Liver (tissue), 9 donors: ENCODE results near the gene EIF3F. TPM values are rescaled to one million over a fixed set of nuclear protein-coding genes. Genes with fewer than 3 reads are reported as not detected.

ENCODE experiments used
- DNase-seq: peaks from one replicate; pipeline ENCODE4 v3.0.0-alpha.2; 2017; ENCODE audit warnings: low spot score
- H3K27ac ChIP-seq, 2 donors: one replicate each; pipeline ENCODE4 v1.7.0; 2013; ENCODE audit warnings: inconsistent platforms in 2 of 2, low read length in 2 of 2, control low read depth in 1 of 2, low read depth in 1 of 2, mild to moderate bottlenecking in 1 of 2
- H3K27me3 ChIP-seq, 4 donors: one replicate each; pipeline versions ENCODE4 v1.6.1 to v1.7.0; 2013; ENCODE audit warnings: low read length in 3 of 4, inconsistent platforms in 1 of 4, mild to moderate bottlenecking in 1 of 4, moderate library complexity in 1 of 4; ENCODE audit not compliant: control insufficient read depth in 4 of 4, insufficient read depth in 4 of 4
- H3K36me3 ChIP-seq, 4 donors: one replicate each; pipeline versions ENCODE4 v1.6.1 to v1.7.0; 2013; ENCODE audit warnings: low read length in 3 of 4, mild to moderate bottlenecking in 3 of 4, low read depth in 1 of 4, moderate library complexity in 1 of 4; ENCODE audit not compliant: control insufficient read depth in 4 of 4, insufficient read depth in 3 of 4
- H3K4me1 ChIP-seq, 4 donors: one replicate each; pipeline versions ENCODE4 v1.6.1 to v1.7.0; 2013; ENCODE audit warnings: low read length in 3 of 4, mild to moderate bottlenecking in 3 of 4, moderate library complexity in 1 of 4; ENCODE audit not compliant: control insufficient read depth in 4 of 4, insufficient read depth in 4 of 4
- H3K4me3 ChIP-seq, 3 donors: one replicate each; pipeline versions ENCODE4 v1.6.1 to v1.7.0; 2013; ENCODE audit warnings: low read length in 3 of 3, control low read depth in 1 of 3, low read depth in 1 of 3, mild to moderate bottlenecking in 1 of 3
- H3K9ac ChIP-seq, 2 donors: one replicate each; pipeline ENCODE4 v1.7.0; 2013; ENCODE audit warnings: low read length in 2 of 2, mild to moderate bottlenecking in 2 of 2, moderate library complexity in 2 of 2, control low read depth in 1 of 2, low read depth in 1 of 2
- H3K9me3 ChIP-seq, 4 donors: one replicate each; pipeline versions ENCODE4 v1.6.1 to v1.7.0; 2013; ENCODE audit warnings: low read length in 3 of 4; ENCODE audit not compliant: control insufficient read depth in 4 of 4
- ATF3 ChIP-seq: IDR thresholded peaks from 2 replicates; pipeline ENCODE4 v1.6.1; 2016; ENCODE audit warnings: antibody characterized with exemption
- EGR1 ChIP-seq, 2 donors: IDR thresholded peaks; 2 replicates each; pipeline ENCODE4 v1.6.1; 2016 to 2018; ENCODE audit warnings: antibody characterized with exemption in 2 of 2, low read depth in 2 of 2
- FOXA2 ChIP-seq: IDR thresholded peaks from 2 replicates; pipeline ENCODE4 v1.6.1; 2016; ENCODE audit warnings: antibody characterized with exemption
- GABPA ChIP-seq, 2 donors: IDR thresholded peaks in 1 of 2; conservative IDR thresholded peaks in 1 of 2; 2 replicates each; pipeline ENCODE4 v1.6.1; 2016; ENCODE audit warnings: antibody characterized with exemption in 2 of 2, mild to moderate bottlenecking in 1 of 2, moderate library complexity in 1 of 2
- HNF4A ChIP-seq, 2 donors: conservative IDR thresholded peaks; 2 replicates each; pipeline ENCODE4 v1.6.1; 2016; ENCODE audit warnings: antibody characterized with exemption in 2 of 2, mild to moderate bottlenecking in 2 of 2
- HNF4G ChIP-seq: IDR thresholded peaks from 2 replicates; pipeline ENCODE4 v1.6.1; 2016; ENCODE audit warnings: antibody characterized with exemption
- NR2F2 ChIP-seq: IDR thresholded peaks from 2 replicates; pipeline ENCODE4 v1.6.1; 2016; ENCODE audit warnings: antibody characterized with exemption
- RAD21 ChIP-seq, 2 donors: IDR thresholded peaks; 2 replicates each; pipeline ENCODE4 v1.6.1; 2016; ENCODE audit warnings: antibody characterized with exemption in 2 of 2, mild to moderate bottlenecking in 2 of 2
- RXRA ChIP-seq, 2 donors: IDR thresholded peaks; 2 replicates each; pipeline ENCODE4 v1.6.1; 2017 to 2018; ENCODE audit warnings: antibody characterized with exemption in 2 of 2, mild to moderate bottlenecking in 1 of 2
- TAF1 ChIP-seq: conservative IDR thresholded peaks from 2 replicates; pipeline ENCODE4 v1.6.1; 2016; ENCODE audit warnings: antibody characterized with exemption, mild to moderate bottlenecking
- WGBS: extraction: QIAGEN DNeasy Blood & Tissue Kit; methylation state at CpG from one replicate; pipeline ENCODE4 v1.1.7; 2013; 5-methylcytosine and 5-hydroxymethylcytosine counted together
- polyA plus RNA-seq, 2 donors: library from polyadenylated mRNA; stranded (reverse) in 1 of 2; unstranded in 1 of 2; fragments of 200-250 nt in 1 of 2; fragments of >200 nt in 1 of 2; fragmentation: Nextera tagmentation in 1 of 2; extraction: Ambion mirVana in 1 of 2; gene quantifications; one replicate each; pipeline versions ENCODE4 v1.2.1 to v1.2.3, GENCODE V29; 2013 to 2015
- total RNA-seq, 2 donors: library from RNA; depleted of rRNA; stranded (reverse); fragments of >200 nt; gene quantifications; one replicate each; pipeline ENCODE4 v1.2.3, GENCODE V29; 2014
- TF ChIP-seq, protein P1 (sequence below): IDR thresholded peaks from 2 replicates; pipeline ENCODE4 v1.6.1; 2016; ENCODE audit warnings: antibody characterized with exemption, mild to moderate bottlenecking
- TF ChIP-seq, protein P2 (sequence below): IDR thresholded peaks from 2 replicates; pipeline ENCODE4 v1.6.1; 2016; ENCODE audit warnings: antibody characterized with exemption
- donor health status: healthy.
- donor health status: healthy.
- donor health status: healthy.
- donor health status: healthy.
- donor health status: healthy.

Gene EIF3F
- total and polyA plus RNA-seq, 4 donors: 59.4 to 246 (median 147) TPM

DNA sequence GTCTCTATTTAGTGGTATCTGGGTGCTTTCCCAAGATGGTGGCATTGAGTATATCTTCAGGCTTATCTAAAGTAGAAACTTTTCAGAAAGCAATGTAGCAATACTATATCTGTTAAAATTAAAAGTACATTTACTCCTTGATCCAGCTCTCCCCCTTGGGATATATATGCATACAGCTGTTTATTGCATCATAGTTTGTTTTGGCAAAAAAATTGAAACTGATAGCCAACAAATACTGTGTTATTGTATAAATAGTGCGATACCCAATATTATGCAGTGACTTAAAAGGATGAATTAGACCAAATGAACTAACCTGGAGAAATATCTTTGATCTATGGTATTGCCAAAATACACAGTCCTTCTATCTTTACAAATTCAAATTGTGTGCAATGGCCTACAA lies 37.2 kb upstream of the EIF3F start:
- H3K27me3 ChIP-seq: peaks cover 0 to 3% (median 0%) of the 10 kb centered on the region in 4 donors
- TF ChIP-seq NR2F2: no peak
- H3K27ac ChIP-seq: no peak overlapping the region
- 78% methylated on average over 1 of the region's 1 CpG for WGBS
- no peak overlapping the region for H3K4me3 ChIP-seq
- no peak overlapping the region for H3K9ac ChIP-seq
- no peaks in the 10 kb centered on the region for H3K4me1 ChIP-seq
- no peak for DNase-seq
- peaks cover 0 to 4% (median 1%) of the 10 kb centered on the region in 4 donors for H3K9me3 ChIP-seq
- H3K36me3 ChIP-seq: no peaks in the 10 kb centered on the region

- Histone ChIP-seq H3K27me3 (peaks cover 0 to 3% (median 0%) of the 10 kb centered on the region in 4 donors), H3K4me1 (no peaks in the 10 kb centered on the region), H3K9ac (no peak overlapping the region), H3K36me3 (no peaks in the 10 kb centered on the region), H3K9me3 (no peaks in the 10 kb centered on the region), H3K27ac (no peak overlapping the region), H3K4me3 (no peak overlapping the region)
- WGBS: 77% methylated on average over 1 of the region's 1 CpG
- DNase-seq: no peak
- TF ChIP-seq, protein P1, sequence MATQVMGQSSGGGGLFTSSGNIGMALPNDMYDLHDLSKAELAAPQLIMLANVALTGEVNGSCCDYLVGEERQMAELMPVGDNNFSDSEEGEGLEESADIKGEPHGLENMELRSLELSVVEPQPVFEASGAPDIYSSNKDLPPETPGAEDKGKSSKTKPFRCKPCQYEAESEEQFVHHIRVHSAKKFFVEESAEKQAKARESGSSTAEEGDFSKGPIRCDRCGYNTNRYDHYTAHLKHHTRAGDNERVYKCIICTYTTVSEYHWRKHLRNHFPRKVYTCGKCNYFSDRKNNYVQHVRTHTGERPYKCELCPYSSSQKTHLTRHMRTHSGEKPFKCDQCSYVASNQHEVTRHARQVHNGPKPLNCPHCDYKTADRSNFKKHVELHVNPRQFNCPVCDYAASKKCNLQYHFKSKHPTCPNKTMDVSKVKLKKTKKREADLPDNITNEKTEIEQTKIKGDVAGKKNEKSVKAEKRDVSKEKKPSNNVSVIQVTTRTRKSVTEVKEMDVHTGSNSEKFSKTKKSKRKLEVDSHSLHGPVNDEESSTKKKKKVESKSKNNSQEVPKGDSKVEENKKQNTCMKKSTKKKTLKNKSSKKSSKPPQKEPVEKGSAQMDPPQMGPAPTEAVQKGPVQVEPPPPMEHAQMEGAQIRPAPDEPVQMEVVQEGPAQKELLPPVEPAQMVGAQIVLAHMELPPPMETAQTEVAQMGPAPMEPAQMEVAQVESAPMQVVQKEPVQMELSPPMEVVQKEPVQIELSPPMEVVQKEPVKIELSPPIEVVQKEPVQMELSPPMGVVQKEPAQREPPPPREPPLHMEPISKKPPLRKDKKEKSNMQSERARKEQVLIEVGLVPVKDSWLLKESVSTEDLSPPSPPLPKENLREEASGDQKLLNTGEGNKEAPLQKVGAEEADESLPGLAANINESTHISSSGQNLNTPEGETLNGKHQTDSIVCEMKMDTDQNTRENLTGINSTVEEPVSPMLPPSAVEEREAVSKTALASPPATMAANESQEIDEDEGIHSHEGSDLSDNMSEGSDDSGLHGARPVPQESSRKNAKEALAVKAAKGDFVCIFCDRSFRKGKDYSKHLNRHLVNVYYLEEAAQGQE: no peak
Observed at GRCh38 chr11:7955191-7955590, 31.9 kb upstream of the EIF3F start.

DNA sequence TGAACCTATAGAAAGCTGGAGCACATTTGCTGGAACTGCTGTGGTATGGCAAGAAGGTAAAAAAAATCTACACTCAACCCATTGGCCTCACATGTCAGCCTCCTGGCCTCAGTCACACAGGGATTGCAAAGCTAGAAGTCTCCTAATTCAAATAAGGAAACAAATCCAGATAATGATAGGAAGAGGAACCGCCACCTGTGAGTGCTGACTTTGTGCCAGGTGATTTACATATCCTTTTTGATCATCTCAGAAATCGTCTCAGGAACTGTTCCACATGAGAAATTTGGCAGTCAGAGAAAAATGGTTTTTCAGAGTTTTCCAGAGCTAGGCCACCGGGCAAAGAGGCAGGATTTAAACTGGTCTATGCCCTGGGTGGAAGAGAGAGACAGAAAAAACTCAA lies 22.9 kb upstream of the EIF3F start:
- no peak overlapping the region for H3K9ac ChIP-seq
- H3K4me3 ChIP-seq: no peak overlapping the region
- H3K4me1 ChIP-seq: no peaks in the 10 kb centered on the region
- TF ChIP-seq EGR1 (IDR thresholded peaks at IDR 0.05; ENCODE audit: low read depth in 2 of 2): no peak
- no peaks in the 10 kb centered on the region for H3K36me3 ChIP-seq
- H3K27me3 ChIP-seq: no peaks in the 10 kb centered on the region
- no peaks in the 10 kb centered on the region for H3K9me3 ChIP-seq
- 73% methylated on average over 3 of the region's 3 CpGs for WGBS
- DNase-seq: no peak
- no peak overlapping the region for H3K27ac ChIP-seq

DNA sequence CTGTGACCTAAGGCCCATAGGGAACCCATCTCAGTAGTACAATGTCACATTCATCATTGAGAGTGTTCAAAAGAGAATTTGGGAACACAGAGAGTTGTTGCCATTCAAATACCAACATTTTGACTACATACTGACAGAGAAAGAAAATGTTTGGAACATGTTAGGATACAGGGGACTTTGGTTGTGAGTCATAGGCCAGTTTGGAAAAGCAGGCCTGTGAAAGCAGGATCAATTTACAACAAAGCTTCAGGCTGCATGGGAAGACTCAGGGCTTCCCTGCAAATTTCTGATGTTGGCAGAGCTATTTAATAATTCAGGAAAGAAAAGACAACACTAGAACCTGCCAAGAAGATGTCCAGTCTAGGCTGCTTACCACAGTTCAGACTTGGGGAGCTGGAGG lies 22.3 kb upstream of the EIF3F start:
- no peak for DNase-seq
- H3K4me1 ChIP-seq: no peaks in the 10 kb centered on the region
- TF ChIP-seq TAF1: no peak
- no peak for TF ChIP-seq FOXA2
- no peak overlapping the region for H3K27ac ChIP-seq
- H3K27me3 ChIP-seq: no peaks in the 10 kb centered on the region
- no peak overlapping the region for H3K9ac ChIP-seq
- H3K4me3 ChIP-seq: no peak overlapping the region
- H3K36me3 ChIP-seq: no peaks in the 10 kb centered on the region
- H3K9me3 ChIP-seq: no peaks in the 10 kb centered on the region

DNA sequence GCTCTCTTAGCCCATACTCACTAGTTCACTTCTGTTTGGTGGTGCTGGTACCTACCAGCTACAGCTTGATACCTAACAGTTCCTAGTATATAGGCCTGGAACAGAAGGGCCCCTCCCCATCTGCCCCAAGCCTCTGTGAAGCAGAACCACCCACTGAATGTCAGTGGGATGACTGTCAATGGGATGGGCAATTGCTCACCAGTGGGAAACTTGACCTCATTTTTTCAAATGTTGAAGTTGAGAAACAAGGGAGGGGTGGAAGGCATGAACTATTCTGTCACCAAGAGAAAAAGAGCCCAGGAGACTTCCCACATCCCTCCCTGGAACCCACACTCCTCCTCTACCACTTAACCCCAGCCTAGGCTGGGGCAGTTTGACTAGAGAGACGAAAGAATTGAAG lies 21.8 kb upstream of the EIF3F start, which contains the start of gene NLRP10:
Gene NLRP10, minus strand, starts transcription at position 62 of the 400 bp plus-strand sequence. CDS start 1,952 bp downstream, outside the sequence.
- no peak within 1 kb of the TSS for H3K9ac ChIP-seq
- H3K4me3 ChIP-seq: no peak within 1 kb of the TSS
- H3K27me3 ChIP-seq: no peaks in the 10 kb centered on the region
- no peaks in the 10 kb centered on the region for H3K4me1 ChIP-seq
- H3K36me3 ChIP-seq: no peaks in the 10 kb centered on the region
- no peak within 1 kb of the TSS for H3K27ac ChIP-seq
- H3K9me3 ChIP-seq: no peaks in the 10 kb centered on the region
- WGBS: 86% methylated on average over 1 of the region's 1 CpG
- DNase-seq: no peak
- TF ChIP-seq FOXA2: no peak
- TF ChIP-seq GABPA (IDR thresholded peaks at IDR 0.05 in 1 of 2, conservative IDR thresholded peaks at IDR 0.05 in 1 of 2): no peak
- no peak for TF ChIP-seq HNF4G
- no peak for TF ChIP-seq ATF3
- no peak for TF ChIP-seq EGR1 (IDR thresholded peaks at IDR 0.05; ENCODE audit: low read depth in 2 of 2)
- TF ChIP-seq RXRA (IDR thresholded peaks at IDR 0.05): no peak
- TF ChIP-seq, protein P2, sequence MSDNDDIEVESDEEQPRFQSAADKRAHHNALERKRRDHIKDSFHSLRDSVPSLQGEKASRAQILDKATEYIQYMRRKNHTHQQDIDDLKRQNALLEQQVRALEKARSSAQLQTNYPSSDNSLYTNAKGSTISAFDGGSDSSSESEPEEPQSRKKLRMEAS: no peak
- TF ChIP-seq, protein P1: no peak
- no peak for TF ChIP-seq HNF4A (conservative IDR thresholded peaks at IDR 0.05)
- no peak for TF ChIP-seq NR2F2
- no peak for TF ChIP-seq RAD21 (IDR thresholded peaks at IDR 0.05)
